Measurements from ENCODE around the gene AGPAT3.

Gene AGPAT3

DNA sequence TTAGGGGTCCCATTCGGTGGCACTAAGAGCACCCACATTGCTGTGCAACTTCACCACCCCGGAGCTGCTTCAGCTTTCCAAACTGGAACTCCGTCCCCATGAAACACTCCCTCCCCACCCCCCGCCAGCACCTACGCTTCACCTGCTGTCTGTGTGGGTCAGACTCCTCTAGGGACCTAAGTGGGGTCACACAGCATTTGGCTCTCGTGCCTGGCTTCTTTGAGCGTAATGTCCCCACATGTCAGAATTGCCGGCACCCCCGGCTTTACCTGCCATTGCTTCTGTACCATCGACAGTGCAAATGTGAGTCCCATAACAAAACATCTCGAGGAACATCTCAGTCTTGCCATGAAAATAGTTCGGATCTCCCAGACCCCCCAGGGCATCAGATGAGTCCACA is 35.9 kb upstream of the AGPAT3 start:
- DNase-seq (ENCODE audit: low spot score) = no peak
- TF ChIP-seq, protein P1, sequence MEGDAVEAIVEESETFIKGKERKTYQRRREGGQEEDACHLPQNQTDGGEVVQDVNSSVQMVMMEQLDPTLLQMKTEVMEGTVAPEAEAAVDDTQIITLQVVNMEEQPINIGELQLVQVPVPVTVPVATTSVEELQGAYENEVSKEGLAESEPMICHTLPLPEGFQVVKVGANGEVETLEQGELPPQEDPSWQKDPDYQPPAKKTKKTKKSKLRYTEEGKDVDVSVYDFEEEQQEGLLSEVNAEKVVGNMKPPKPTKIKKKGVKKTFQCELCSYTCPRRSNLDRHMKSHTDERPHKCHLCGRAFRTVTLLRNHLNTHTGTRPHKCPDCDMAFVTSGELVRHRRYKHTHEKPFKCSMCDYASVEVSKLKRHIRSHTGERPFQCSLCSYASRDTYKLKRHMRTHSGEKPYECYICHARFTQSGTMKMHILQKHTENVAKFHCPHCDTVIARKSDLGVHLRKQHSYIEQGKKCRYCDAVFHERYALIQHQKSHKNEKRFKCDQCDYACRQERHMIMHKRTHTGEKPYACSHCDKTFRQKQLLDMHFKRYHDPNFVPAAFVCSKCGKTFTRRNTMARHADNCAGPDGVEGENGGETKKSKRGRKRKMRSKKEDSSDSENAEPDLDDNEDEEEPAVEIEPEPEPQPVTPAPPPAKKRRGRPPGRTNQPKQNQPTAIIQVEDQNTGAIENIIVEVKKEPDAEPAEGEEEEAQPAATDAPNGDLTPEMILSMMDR (IDR thresholded peaks at IDR 0.05; ENCODE audit: extremely low read depth, missing control alignments) = no peak

DNA sequence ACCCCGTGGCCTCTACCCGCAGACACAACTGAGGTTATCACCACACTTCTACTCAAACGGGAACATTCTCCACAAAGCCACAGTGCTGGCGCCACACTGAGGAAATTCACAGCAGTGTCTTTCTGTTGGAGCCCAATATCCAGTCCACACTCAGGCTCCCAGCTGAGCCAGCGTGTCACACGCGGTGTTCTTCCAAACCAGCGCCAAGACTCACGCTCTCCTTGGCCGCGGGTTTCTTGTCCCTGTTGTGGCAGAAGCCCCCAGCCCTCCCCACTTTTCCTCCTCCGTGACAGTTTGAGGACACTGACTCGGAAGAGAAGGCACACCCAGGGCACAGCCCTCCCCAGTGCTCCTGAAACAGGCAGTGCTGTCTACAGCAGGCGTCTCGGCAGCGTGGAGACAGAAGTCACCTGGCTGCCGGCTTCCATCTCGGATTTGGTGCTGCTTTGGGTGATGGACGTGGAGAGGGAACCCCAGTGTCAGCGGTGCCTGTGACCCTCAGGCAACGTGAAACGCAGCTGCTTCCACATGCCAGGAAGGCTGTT is 35.4 kb upstream of the AGPAT3 start:
- TF ChIP-seq, protein P1 (IDR thresholded peaks at IDR 0.05; ENCODE audit: extremely low read depth, missing control alignments) = no peak
- DNase-seq (ENCODE audit: low spot score) = peak; percentile 10

DNA sequence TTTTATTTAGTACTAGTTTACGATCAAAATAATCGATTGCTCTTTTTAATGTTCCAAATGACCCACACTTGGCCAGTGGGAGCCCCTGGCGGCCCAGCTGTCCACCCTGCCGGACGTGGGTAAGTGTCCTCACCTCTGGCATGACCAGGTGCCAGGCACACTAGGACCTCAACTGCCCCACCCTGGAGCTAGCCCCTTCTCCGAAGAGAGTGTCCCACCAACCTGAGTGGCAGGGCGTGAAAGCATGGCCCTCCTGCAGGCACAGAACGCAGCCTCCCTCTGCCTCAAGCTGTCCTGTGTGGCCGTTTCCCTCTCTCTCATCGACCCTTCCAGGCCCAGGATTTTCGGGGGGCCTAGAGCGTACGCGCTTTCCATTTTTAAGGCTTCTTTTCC is 32.9 kb upstream of the AGPAT3 start:
- DNase-seq (ENCODE audit: low spot score) = no peak
- TF ChIP-seq, protein P1 (IDR thresholded peaks at IDR 0.05; ENCODE audit: extremely low read depth, missing control alignments) = no peak

DNA sequence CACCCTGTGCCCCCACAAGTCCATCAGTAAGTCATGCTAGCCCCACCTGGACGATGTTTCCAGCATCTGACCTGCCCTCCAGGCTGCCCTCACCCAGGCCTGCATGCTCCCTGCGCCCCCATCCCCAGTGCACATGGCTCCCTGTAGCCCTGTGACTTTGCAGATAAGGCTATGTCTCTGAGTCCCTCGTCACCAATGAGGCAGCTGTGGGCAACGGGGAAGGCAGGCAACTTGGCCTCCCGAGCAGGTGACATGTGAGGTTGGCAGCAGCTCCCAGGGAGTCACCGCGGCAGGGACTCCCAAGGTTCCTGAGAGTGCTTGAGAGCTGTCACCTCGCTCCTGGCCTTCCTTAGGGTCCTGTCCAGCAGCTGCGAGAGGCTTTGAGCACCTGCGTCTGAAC is 32.4 kb upstream of the AGPAT3 start:
- DNase-seq (ENCODE audit: low spot score) = no peak
- TF ChIP-seq, protein P1 (IDR thresholded peaks at IDR 0.05; ENCODE audit: extremely low read depth, missing control alignments) = no peak

DNA sequence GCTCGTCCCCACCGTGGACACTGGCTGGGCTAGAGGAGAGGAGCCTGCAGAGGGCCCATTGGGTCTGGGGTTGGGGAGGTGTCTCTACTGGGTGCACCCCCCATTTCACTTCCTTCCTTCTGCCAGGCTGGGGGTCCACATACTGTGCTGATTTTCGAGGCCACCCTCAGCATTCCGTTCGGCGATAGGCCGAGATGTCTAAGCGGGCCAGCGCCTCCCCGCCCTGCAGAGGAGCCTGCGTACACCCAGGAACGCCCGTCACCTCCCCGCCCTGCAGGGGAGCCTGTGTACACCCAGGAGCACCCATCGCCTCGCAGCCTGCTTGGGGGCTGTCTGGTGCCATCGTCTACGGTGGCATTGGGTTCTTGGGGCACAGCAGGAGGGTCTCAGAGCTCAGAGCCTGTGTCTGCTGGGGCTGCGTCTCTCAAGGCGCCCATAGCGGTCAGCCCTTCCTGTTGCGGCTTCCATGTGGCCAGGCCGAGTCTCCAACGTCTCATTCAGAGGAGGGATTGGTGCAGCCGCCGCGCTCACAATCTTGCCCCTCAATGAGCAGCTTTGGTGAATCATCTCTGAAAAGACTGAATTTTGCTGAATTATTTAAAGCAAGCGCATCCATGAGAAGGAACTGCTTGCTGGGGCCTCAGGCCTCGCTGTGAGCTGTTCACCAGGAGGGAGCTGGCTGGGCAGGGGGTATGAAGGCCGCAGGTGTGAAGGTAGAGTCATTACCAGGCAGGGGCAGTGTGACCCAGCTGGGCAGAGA is 30.7 kb upstream of the AGPAT3 start:
- TF ChIP-seq, protein P1 (IDR thresholded peaks at IDR 0.05; ENCODE audit: extremely low read depth, missing control alignments) = no peak

DNA sequence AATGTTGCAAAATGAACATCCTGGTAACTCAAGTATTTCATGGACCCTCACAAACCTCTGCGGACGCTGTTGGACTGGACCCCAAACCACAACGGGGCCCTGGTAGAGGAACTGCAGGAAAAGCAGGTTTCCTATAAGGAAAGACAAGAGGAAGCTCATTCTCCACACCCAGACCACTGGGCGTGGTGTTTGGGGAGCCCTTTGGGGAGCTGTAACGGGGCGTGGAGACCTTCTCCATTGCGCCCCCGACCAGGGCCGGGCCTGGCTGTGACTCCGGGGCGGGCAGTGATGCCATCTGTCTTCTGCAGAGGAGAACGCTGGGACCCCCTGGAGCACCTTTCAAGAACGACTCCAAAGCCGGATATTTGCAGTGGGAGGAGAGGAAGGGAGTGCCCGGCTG is 30.0 kb upstream of the AGPAT3 start:
- TF ChIP-seq, protein P1 (IDR thresholded peaks at IDR 0.05; ENCODE audit: extremely low read depth, missing control alignments) = no peak
- DNase-seq (ENCODE audit: low spot score) = no peak

More for the DNA sequence above, 30.7 kb upstream of the AGPAT3 start:
- DNase-seq (ENCODE audit: low spot score) = no peak

DNA sequence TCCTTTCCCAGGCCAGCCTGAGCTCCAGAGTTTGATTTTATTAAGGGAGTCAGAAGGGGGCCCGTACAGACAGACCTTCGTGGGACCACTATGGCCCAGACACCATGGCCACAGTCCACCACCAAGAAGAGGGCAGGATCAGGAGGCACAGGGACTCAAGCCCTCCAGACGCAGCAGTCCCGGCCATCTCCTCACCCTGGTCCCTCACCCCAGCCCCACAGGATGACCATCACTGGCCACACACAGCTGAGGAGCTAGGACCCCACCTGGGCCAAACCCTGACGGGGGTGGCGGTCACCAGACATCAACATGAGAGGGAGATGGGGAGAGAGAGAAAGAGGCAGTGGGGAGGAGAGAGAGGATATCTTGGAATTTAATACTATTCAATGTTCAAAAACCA is 29.2 kb upstream of the AGPAT3 start:
- peak; percentile 10 for DNase-seq (ENCODE audit: low spot score)
- TF ChIP-seq, protein P1 (IDR thresholded peaks at IDR 0.05; ENCODE audit: extremely low read depth, missing control alignments) = no peak

Measured in GM20000 (cell line).